ENCODE results near the gene KRTAP5-7.
A peak's percentile ranks its signal among the peaks of the same experiment; 100 is the strongest.

KRTAP5-7 gene

GRCh38 chr11:71504531-71504930 is 22.5 kb upstream of the KRTAP5-7 start:
- TF ChIP-seq CTCF (IDR thresholded peaks at IDR 0.05; ENCODE audit: poor library complexity, severe bottlenecking), result no peak
- Histone ChIP-seq H3K36me3 (ENCODE audit: low read depth) (no peaks in the 10 kb centered on the region; the same call in 1 of the 2 replicates), H3K9me3 (ENCODE audit: severe bottlenecking) (no peaks in the 10 kb centered on the region), H3K27ac (ENCODE audit: poor library complexity, severe bottlenecking) (no peak overlapping the region), H3K4me1 (ENCODE audit: insufficient read depth, poor library complexity, severe bottlenecking) (no peaks in the 10 kb centered on the region), H3K4me3 (ENCODE audit: severe bottlenecking) (no peak overlapping the region), H3K27me3 (ENCODE audit: insufficient read depth, poor library complexity, severe bottlenecking) (no peaks in the 10 kb centered on the region)
- DNase-seq (ENCODE audit: low spot score) (peak; percentile 29), ATAC-seq (ENCODE audit: low read depth) (no peak)

- no peak for DNase-seq (ENCODE audit: low spot score)
- H3K27ac ChIP-seq (ENCODE audit: poor library complexity, severe bottlenecking), result no peak overlapping the region
- H3K4me3 ChIP-seq (ENCODE audit: severe bottlenecking), result no peak overlapping the region
- no peaks in the 10 kb centered on the region for H3K36me3 ChIP-seq (ENCODE audit: low read depth)
- no peaks in the 10 kb centered on the region for H3K9me3 ChIP-seq (ENCODE audit: severe bottlenecking)
- no peaks in the 10 kb centered on the region for H3K27me3 ChIP-seq (ENCODE audit: insufficient read depth, poor library complexity, severe bottlenecking)
- no peak for TF ChIP-seq CTCF (IDR thresholded peaks at IDR 0.05; ENCODE audit: poor library complexity, severe bottlenecking)
- no peak for ATAC-seq (ENCODE audit: low read depth)
- no peaks in the 10 kb centered on the region for H3K4me1 ChIP-seq (ENCODE audit: insufficient read depth, poor library complexity, severe bottlenecking)
Measured at GRCh38 chr11:71505001-71505400, 22.1 kb upstream of the KRTAP5-7 start.

- no peaks in the 10 kb centered on the region for H3K4me1 ChIP-seq (ENCODE audit: insufficient read depth, poor library complexity, severe bottlenecking)
- ATAC-seq (ENCODE audit: low read depth) (no peak), DNase-seq (ENCODE audit: low spot score) (no peak)
- H3K4me3 ChIP-seq (ENCODE audit: severe bottlenecking), result no peak overlapping the region
- H3K27ac ChIP-seq (ENCODE audit: poor library complexity, severe bottlenecking), result no peak overlapping the region
- H3K9me3 ChIP-seq (ENCODE audit: severe bottlenecking), result no peaks in the 10 kb centered on the region
- H3K36me3 ChIP-seq (ENCODE audit: low read depth), result no peaks in the 10 kb centered on the region
- H3K27me3 ChIP-seq (ENCODE audit: insufficient read depth, poor library complexity, severe bottlenecking), result no peaks in the 10 kb centered on the region
- no peak for TF ChIP-seq CTCF (IDR thresholded peaks at IDR 0.05; ENCODE audit: poor library complexity, severe bottlenecking)
Measured at GRCh38 chr11:71505781-71506180, 21.3 kb upstream of the KRTAP5-7 start.

- H3K9me3 ChIP-seq (ENCODE audit: severe bottlenecking), result no peaks in the 10 kb centered on the region
Measured at GRCh38 chr11:71507102-71507501, 20.0 kb upstream of the KRTAP5-7 start.

More at GRCh38 chr11:71507102-71507501, 20.0 kb upstream of the KRTAP5-7 start:
- ATAC-seq (ENCODE audit: low read depth) (no peak), DNase-seq (ENCODE audit: low spot score) (no peak)
- TF ChIP-seq CTCF (IDR thresholded peaks at IDR 0.05; ENCODE audit: poor library complexity, severe bottlenecking), result no peak
- Histone ChIP-seq H3K4me1 (ENCODE audit: insufficient read depth, poor library complexity, severe bottlenecking) (no peaks in the 10 kb centered on the region), H3K4me3 (ENCODE audit: severe bottlenecking) (no peak overlapping the region), H3K36me3 (ENCODE audit: low read depth) (no peaks in the 10 kb centered on the region), H3K27ac (ENCODE audit: poor library complexity, severe bottlenecking) (no peak overlapping the region), H3K27me3 (ENCODE audit: insufficient read depth, poor library complexity, severe bottlenecking) (no peaks in the 10 kb centered on the region)

Measured in RWPE2 (cell line).